T-helper 17 cell (primary cell): ENCODE results near the gene CADPS. TPM values are rescaled to one million over a fixed set of nuclear protein-coding genes. Genes with fewer than 3 reads are reported as not detected.

Experiments
- ATAC-seq: fragments of 150-1000 bp; cut with Tn5 transposase; 2 replicates; pipeline ENCODE4 v1.10.0; 2021; ENCODE audit warnings: mild to moderate bottlenecking, moderate library complexity
- DNase-seq, 3 donors: peaks; one replicate each; pipeline versions ENCODE4 v3.0.0 to v3.0.0-alpha.2; 2020 to 2021
- H3K9me3 ChIP-seq: one replicate; pipeline ENCODE4 v1.7.0; 2013; ENCODE audit warnings: low read length, mild to moderate bottlenecking; ENCODE audit not compliant: control insufficient read depth, poor library complexity, severe bottlenecking
- H3K27ac Mint-ChIP-seq: one replicate; pipeline ENCODE4 v1.8.0; 2022; ENCODE audit warnings: mild to moderate bottlenecking, moderate library complexity, mixed read lengths
- H3K27me3 Mint-ChIP-seq: one replicate; pipeline ENCODE4 v1.8.0; 2022; ENCODE audit warnings: mixed read lengths
- H3K36me3 Mint-ChIP-seq: one replicate; pipeline ENCODE4 v1.8.0; 2022; ENCODE audit warnings: low read depth, mixed read lengths
- H3K4me1 Mint-ChIP-seq: one replicate; pipeline ENCODE4 v1.8.0; 2022; ENCODE audit warnings: mild to moderate bottlenecking, mixed read lengths
- H3K4me3 Mint-ChIP-seq: one replicate; pipeline ENCODE4 v1.8.0; 2022; ENCODE audit warnings: mild to moderate bottlenecking, moderate library complexity, mixed read lengths
- total RNA-seq, 4 donors: library from RNA in 2 of 4; stranded (reverse) in 2 of 4; gene quantifications; one replicate each; pipeline ENCODE4 v1.2.3 and lab custom pipeline; 2022 to 2026

CADPS gene
- total RNA-seq, 2 donors from 2014 or later = not detected

GRCh38 chr3:62845996-62846395, 29.2 kb downstream of the CADPS start:
- no peaks in the 10 kb centered on the region for H3K9me3 ChIP-seq
- Mint-ChIP-seq H3K27ac (no peak overlapping the region), H3K27me3 (no peaks in the 10 kb centered on the region), H3K36me3 (no peaks in the 10 kb centered on the region), H3K4me1 (no peaks in the 10 kb centered on the region), H3K4me3 (no peak overlapping the region)
- DNase-seq (no peak), ATAC-seq (no peak)

DNA sequence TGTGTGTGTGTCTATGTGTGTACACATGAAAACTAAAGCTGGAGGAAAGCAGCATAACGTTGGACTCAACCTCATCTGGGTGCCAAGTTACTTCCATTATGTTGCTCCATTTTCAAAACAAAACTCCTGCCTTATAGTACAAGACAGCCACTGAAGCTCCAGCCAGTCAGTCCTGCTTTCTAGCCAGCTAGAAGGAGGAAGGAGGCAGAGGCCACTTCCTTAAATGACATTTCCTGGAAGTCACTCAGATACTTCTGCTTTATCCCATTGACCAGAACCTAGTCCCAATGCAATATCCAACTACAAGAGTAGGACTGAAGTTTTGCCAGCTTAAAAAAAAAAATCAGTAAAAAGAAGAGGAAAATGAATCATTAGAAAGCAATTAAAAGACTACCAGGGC, 31.7 kb downstream of the CADPS start:
- Mint-ChIP-seq H3K4me1 (no peaks in the 10 kb centered on the region), H3K27ac (no peak overlapping the region), H3K27me3 (no peaks in the 10 kb centered on the region), H3K36me3 (no peaks in the 10 kb centered on the region), H3K4me3 (no peak overlapping the region)
- no peaks in the 10 kb centered on the region for H3K9me3 ChIP-seq
- ATAC-seq (no peak), DNase-seq (no peak)

DNA sequence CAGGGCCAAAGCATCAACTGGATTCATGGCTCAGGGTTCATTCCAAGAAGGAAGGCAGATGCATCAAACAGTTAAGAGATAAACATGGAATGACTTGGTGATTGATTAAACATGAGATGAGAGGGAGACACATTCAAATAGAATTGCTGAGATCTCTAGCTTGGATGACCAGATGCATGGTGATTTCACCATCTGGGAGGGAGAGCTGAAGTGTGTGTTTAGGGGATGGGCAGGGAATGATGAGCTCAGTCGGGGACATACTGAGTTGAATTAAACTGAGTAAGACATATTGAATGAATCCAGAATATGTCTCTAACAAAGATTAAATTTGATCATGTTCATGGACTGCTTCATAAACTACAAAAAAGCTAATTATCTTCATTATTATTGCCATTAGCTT, 35.5 kb downstream of the CADPS start:
- H3K4me3 Mint-ChIP-seq = no peak overlapping the region

DNA sequence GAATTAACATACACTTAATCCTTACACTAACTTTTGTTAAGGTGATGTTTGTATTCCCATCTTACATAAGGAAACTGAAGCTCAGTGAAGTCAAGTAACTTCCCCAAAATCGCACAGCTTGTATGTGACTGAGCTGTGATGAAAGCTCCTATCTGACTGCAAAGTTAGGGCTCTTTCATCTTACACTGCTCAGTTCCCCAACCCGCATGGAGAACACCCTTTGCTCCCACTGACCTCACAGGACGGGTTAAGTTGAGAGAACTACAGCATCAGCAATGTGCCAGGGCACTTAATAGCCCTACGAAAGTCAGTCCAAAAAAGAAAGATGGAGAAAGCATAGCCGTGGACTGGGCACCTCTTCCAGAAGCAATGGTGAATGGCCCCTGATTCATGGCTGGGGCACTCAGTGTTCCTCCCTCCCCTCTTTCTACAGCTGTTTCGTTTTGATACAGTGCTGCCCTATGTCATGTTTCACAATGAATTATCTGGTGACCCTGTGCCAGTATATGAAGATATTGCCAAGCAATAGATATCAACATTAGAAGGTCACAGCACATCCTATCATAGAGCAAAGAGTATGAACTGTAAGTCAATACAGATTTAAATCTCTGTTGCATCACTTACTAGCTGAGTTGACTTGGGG, 38.0 kb downstream of the CADPS start:
- no peak overlapping the region for H3K27ac Mint-ChIP-seq
- no peak for ATAC-seq
- H3K27me3 Mint-ChIP-seq = no peaks in the 10 kb centered on the region
- H3K9me3 ChIP-seq = no peaks in the 10 kb centered on the region
- H3K4me3 Mint-ChIP-seq = no peak overlapping the region
- no peaks in the 10 kb centered on the region for H3K36me3 Mint-ChIP-seq
- DNase-seq = no peak
- no peaks in the 10 kb centered on the region for H3K4me1 Mint-ChIP-seq

More for the DNA sequence above, 35.5 kb downstream of the CADPS start:
- Mint-ChIP-seq H3K27me3 (no peaks in the 10 kb centered on the region), H3K27ac (no peak overlapping the region), H3K4me1 (no peaks in the 10 kb centered on the region), H3K36me3 (no peaks in the 10 kb centered on the region)
- H3K9me3 ChIP-seq = no peaks in the 10 kb centered on the region
- no peak for ATAC-seq
- no peak for DNase-seq

DNA sequence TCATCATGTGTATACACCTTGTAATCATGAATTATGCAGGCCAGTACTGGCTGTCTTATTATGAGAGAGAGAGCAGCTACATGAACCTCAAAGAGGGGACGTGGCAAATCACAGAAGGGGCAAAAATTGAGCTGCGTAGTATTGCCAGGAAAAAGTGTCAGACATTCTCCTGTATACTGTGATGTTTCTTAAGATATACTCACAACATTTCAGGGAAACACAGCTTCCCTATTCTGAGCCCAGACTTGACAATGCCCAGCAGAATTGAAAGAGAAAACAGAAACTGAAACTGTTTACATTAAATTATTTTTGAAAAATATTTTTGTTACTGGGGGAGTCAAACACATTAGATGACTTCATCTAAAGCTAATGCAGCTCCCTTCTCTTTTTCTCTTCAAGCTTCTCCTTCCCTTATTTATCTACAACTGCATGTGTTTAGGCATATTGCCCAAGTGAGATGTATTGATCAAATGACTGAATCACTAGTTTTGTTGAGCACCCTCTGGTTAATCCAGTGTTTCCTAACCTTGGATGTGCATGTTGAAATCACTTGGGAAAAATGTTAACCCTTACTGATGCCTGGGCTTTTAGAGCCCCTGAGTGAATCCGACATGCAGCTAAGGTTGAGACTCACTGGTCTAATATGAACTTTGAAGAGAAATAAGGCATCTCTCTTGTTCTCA, 39.5 kb downstream of the CADPS start:
- Mint-ChIP-seq H3K27ac (no peak overlapping the region), H3K36me3 (no peaks in the 10 kb centered on the region), H3K4me3 (no peak overlapping the region), H3K27me3 (no peaks in the 10 kb centered on the region), H3K4me1 (no peaks in the 10 kb centered on the region)
- ATAC-seq (no peak), DNase-seq (no peak)
- H3K9me3 ChIP-seq = no peaks in the 10 kb centered on the region

DNA sequence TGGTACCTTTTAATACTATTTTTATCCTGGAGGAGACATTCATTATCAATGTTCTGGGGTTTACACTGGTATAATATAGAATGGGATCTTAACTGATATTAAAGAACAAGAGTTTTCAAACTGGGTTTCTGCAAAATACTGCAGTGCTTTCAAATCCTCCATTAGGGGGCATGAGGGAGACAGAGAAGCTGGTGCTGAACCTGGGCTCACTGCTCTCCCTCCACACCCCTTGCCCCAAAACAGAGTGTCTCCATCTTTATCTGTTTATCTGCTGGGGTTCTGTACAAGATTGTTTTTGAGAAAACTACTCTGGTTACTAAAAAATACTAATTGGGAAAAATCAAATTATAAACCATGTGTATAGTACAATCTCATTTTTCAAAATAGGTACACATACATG, 41.7 kb downstream of the CADPS start:
- no peak for ATAC-seq
- H3K9me3 ChIP-seq = no peaks in the 10 kb centered on the region
- Mint-ChIP-seq H3K27ac (no peak overlapping the region), H3K36me3 (no peaks in the 10 kb centered on the region), H3K4me3 (no peak overlapping the region), H3K27me3 (peaks cover 5% of the 10 kb centered on the region), H3K4me1 (no peaks in the 10 kb centered on the region)
- DNase-seq = no peak

GRCh38 chr3:62832553-62832952, 42.7 kb downstream of the CADPS start:
- no peak overlapping the region for H3K4me3 Mint-ChIP-seq
- peaks cover 5% of the 10 kb centered on the region for H3K27me3 Mint-ChIP-seq
- H3K27ac Mint-ChIP-seq = no peak overlapping the region
- DNase-seq = no peak
- ATAC-seq = no peak
- H3K36me3 Mint-ChIP-seq = no peaks in the 10 kb centered on the region
- H3K9me3 ChIP-seq = no peaks in the 10 kb centered on the region
- no peaks in the 10 kb centered on the region for H3K4me1 Mint-ChIP-seq

GRCh38 chr3:62830727-62831322, 44.4 kb downstream of the CADPS start:
- Mint-ChIP-seq H3K36me3 (no peaks in the 10 kb centered on the region), H3K27me3 (peaks cover 5% of the 10 kb centered on the region), H3K4me1 (no peaks in the 10 kb centered on the region), H3K4me3 (no peak overlapping the region), H3K27ac (no peak overlapping the region)
- ATAC-seq = no peak
- no peak for DNase-seq
- no peaks in the 10 kb centered on the region for H3K9me3 ChIP-seq

DNA sequence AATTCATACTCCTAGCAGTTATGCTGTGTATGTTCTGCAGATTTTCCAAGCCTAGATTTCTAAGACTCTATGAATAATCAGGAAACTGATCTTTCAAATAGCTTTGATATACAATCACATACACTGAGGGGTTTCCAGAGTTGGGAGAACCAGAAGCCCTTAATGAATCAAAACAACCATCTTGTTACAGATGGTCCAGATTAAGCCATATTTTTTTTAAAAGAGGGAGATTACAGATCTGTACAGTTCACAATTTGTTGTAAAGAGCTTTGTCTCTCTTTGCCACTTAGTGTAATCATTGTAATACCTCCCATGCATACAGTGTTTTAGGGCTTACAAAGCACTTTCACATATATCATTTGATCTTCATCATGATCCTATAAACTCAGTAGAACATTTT, 47.7 kb downstream of the CADPS start:
- Mint-ChIP-seq H3K4me1 (no peaks in the 10 kb centered on the region), H3K27me3 (peaks cover 5% of the 10 kb centered on the region), H3K4me3 (no peak overlapping the region), H3K27ac (no peak overlapping the region), H3K36me3 (no peaks in the 10 kb centered on the region)
- DNase-seq (no peak), ATAC-seq (no peak)
- no peaks in the 10 kb centered on the region for H3K9me3 ChIP-seq

- H3K27me3 Mint-ChIP-seq = peaks cover under 1% of the 10 kb centered on the region
These were observed 50.1 kb downstream of the CADPS start for GRCh38 chr3:62824965-62825592.

GRCh38 chr3:62823461-62824050, 51.7 kb downstream of the CADPS start:
- Mint-ChIP-seq H3K27me3 (no peaks in the 10 kb centered on the region), H3K4me3 (no peak overlapping the region), H3K36me3 (no peaks in the 10 kb centered on the region), H3K4me1 (no peaks in the 10 kb centered on the region), H3K27ac (no peak overlapping the region)
- DNase-seq = no peak
- ATAC-seq = no peak
- H3K9me3 ChIP-seq = no peaks in the 10 kb centered on the region

More at GRCh38 chr3:62824965-62825592, 50.1 kb downstream of the CADPS start:
- Mint-ChIP-seq H3K4me1 (no peaks in the 10 kb centered on the region), H3K36me3 (no peaks in the 10 kb centered on the region), H3K4me3 (no peak overlapping the region), H3K27ac (no peak overlapping the region)
- ATAC-seq (no peak), DNase-seq (no peak)
- no peaks in the 10 kb centered on the region for H3K9me3 ChIP-seq

GRCh38 chr3:62822905-62823304, 52.3 kb downstream of the CADPS start:
- DNase-seq (no peak), ATAC-seq (no peak)
- no peak overlapping the region for H3K27ac Mint-ChIP-seq
- no peak overlapping the region for H3K4me3 Mint-ChIP-seq
- H3K4me1 Mint-ChIP-seq = peaks cover 2% of the 10 kb centered on the region
- H3K9me3 ChIP-seq = no peaks in the 10 kb centered on the region
- H3K27me3 Mint-ChIP-seq = no peaks in the 10 kb centered on the region
- no peaks in the 10 kb centered on the region for H3K36me3 Mint-ChIP-seq

GRCh38 chr3:62818347-62818746, 56.9 kb downstream of the CADPS start:
- Mint-ChIP-seq H3K27me3 (no peaks in the 10 kb centered on the region), H3K4me3 (no peak overlapping the region), H3K36me3 (no peaks in the 10 kb centered on the region), H3K27ac (no peak overlapping the region), H3K4me1 (peaks cover 11% of the 10 kb centered on the region)
- DNase-seq (no peak), ATAC-seq (no peak)
- H3K9me3 ChIP-seq = no peaks in the 10 kb centered on the region
